Fibroblast of lung (primary cell): ENCODE data around the gene LCP1.
A peak's percentile ranks its signal among the peaks of the same experiment; 100 is the strongest.

ENCODE experiments used
- CTCF ChIP-seq, 2 donors: IDR thresholded peaks in 1 of 2; conservative IDR thresholded peaks in 1 of 2; 1 replicate in 1 of 2; 2 replicates in 1 of 2; pipeline ENCODE4 v1.5.1; 2011 to 2012; ENCODE audit warnings: low read length in 2 of 2, control low read depth in 1 of 2, inconsistent platforms in 1 of 2, low read depth in 1 of 2, mild to moderate bottlenecking in 1 of 2
- EZH2 ChIP-seq: IDR thresholded peaks from 2 replicates; pipeline ENCODE4 v1.5.1; 2012; ENCODE audit warnings: low read length, control low read depth, mild to moderate bottlenecking; ENCODE audit errors: missing control alignments

- TF ChIP-seq CTCF (conservative IDR thresholded peaks at IDR 0.05 in 1 of 2, IDR thresholded peaks at IDR 0.05 in 1 of 2; ENCODE audit: low read depth in 1 of 2, low read length in 2 of 2) (peak; percentile 97 to 99), EZH2 (no peak)
Measured at GRCh38 chr13:46126552-46127357, 55.2 kb downstream of the LCP1 start.
